ENCODE measurements around the gene CCNYL1. TPM values are rescaled to one million over a fixed set of nuclear protein-coding genes. Genes with fewer than 3 reads are reported as not detected.

The CCNYL1 gene
- total RNA-seq, 1 donor from 2014 or later = 11.9 TPM

DNA sequence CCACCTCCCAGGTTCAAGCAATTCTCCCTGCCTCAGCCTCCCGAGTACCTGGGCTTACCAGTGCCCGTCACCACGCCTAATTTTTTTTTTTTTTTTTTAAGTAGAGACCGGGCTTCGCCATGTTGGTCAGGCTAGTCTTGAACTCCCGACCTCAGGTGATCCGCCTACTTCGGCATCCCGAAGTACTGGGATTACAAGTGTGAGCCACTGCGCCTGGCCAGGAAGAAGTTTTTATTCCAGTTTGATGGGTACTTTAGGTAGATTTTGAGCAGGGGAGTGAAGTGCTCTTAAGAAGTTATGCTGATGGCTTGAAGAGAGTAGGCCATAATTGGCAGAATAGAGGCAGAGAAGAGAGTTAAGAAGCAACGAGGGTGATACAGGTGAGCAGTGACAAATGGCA is 33.0 kb downstream of the CCNYL1 start:
- DNase-seq (ENCODE audit: low spot score in 2 of 2, unreplicated experiment in 2 of 2) = no peak
- Mint-ChIP-seq H3K4me1 (no peaks in the 10 kb centered on the region), H3K4me3 (no peak overlapping the region), H3K27me3 (ENCODE audit: low read depth) (no peaks in the 10 kb centered on the region), H3K27ac (no peak overlapping the region), H3K9me3 (no peaks in the 10 kb centered on the region), H3K36me3 (no peaks in the 10 kb centered on the region)
- TF ChIP-seq, protein P1, sequence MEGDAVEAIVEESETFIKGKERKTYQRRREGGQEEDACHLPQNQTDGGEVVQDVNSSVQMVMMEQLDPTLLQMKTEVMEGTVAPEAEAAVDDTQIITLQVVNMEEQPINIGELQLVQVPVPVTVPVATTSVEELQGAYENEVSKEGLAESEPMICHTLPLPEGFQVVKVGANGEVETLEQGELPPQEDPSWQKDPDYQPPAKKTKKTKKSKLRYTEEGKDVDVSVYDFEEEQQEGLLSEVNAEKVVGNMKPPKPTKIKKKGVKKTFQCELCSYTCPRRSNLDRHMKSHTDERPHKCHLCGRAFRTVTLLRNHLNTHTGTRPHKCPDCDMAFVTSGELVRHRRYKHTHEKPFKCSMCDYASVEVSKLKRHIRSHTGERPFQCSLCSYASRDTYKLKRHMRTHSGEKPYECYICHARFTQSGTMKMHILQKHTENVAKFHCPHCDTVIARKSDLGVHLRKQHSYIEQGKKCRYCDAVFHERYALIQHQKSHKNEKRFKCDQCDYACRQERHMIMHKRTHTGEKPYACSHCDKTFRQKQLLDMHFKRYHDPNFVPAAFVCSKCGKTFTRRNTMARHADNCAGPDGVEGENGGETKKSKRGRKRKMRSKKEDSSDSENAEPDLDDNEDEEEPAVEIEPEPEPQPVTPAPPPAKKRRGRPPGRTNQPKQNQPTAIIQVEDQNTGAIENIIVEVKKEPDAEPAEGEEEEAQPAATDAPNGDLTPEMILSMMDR (IDR thresholded peaks at IDR 0.05; ENCODE audit: unreplicated experiment) = no peak

DNA sequence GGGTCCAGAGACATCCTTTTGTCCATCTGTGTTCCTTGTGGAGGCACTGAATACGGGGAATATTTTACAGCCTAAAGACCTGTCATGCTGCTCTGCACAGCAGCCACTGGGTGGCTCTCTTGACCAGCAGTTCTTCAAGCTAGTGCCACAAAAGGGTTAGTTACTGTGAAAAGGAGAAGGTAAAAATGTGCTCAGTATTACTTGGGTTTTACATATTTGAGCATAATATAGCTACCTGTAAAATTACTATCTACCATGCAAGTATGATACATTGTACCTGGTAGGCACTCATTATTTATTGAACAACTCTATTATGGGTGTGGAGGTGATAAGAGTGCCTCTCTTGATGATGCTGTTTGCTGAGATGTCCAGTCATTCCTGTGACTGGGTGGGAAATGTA is 34.7 kb downstream of the CCNYL1 start:
- TF ChIP-seq, protein P1 (IDR thresholded peaks at IDR 0.05; ENCODE audit: unreplicated experiment) = peak; percentile 74
- Mint-ChIP-seq H3K36me3 (peaks cover 3% of the 10 kb centered on the region), H3K4me3 (no peak overlapping the region), H3K27ac (no peak overlapping the region), H3K4me1 (peaks cover 4% of the 10 kb centered on the region), H3K9me3 (no peaks in the 10 kb centered on the region), H3K27me3 (ENCODE audit: low read depth) (no peaks in the 10 kb centered on the region)
- peak; percentile 23 to 59 for DNase-seq (ENCODE audit: low spot score in 2 of 2, unreplicated experiment in 2 of 2)

DNA sequence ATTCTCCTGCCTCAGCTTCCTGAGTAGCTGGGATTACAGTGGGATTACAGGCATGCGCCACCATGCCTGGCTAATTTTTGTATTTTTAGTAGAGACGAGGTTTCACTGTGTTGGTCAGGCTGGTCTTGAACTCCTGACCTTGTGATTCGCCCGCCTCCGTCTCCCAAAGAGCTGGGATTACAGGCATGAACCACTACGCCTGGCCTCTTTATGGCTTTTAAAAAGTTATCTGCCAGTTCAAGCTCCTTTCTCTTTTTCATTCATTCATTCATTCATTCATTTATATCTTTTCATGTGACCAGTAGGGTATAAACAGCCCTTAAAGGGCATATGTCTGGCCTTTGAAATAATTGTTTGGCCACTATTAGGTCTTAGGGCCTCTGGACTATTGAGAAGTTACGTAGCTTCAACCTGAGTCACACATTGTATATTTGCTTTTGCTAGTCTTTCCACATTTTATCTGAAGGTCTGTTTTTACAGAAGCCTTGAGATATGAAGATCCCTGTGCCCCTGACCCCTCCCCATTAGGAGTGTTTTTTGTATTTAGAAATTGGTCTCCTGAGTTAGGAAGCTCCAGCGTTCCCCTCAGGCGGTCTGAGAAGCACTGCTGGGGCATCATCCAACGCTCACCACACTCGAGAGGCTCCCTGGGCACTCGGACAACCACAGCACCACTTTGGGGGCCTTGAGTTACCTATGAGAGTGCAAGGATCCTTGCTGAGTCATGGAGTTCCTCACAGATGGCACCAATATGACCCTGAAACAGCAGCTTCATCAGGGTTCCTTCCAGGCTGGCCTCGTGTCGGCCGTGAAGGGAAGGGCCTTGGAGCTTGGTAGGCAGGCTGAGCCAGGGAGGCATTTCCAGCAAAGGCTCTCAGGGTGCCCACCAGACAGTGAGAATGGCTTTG is 36.5 kb downstream of the CCNYL1 start:
- peaks cover 4% of the 10 kb centered on the region for H3K4me1 Mint-ChIP-seq
- H3K9me3 Mint-ChIP-seq = no peaks in the 10 kb centered on the region
- H3K27me3 Mint-ChIP-seq (ENCODE audit: low read depth) = no peaks in the 10 kb centered on the region
- TF ChIP-seq, protein P1 (IDR thresholded peaks at IDR 0.05; ENCODE audit: unreplicated experiment) = no peak
- H3K36me3 Mint-ChIP-seq = peaks cover 3% of the 10 kb centered on the region
- H3K27ac Mint-ChIP-seq = no peak overlapping the region
- no peak for DNase-seq (ENCODE audit: low spot score in 2 of 2, unreplicated experiment in 2 of 2)
- no peak overlapping the region for H3K4me3 Mint-ChIP-seq

DNA sequence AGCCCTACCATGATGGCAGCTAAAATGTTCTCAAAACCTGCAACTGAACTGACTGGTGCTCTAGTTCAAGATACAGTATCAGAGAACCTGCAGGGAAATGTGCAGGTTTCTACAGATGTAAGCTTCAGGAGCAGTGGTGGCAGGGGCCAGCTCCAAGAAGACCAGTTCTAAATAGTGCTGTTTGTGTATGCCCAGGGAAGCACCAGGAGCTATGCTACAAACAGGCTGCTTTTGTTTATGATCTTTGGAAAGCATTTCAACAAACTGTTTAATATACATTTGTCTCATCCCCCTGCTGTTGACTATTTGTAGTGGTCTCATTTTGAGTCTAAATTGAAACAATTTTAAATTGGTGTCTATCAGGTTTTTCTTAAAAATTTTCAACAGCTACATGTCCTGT is 37.6 kb downstream of the CCNYL1 start:
- Mint-ChIP-seq H3K4me3 (no peak overlapping the region), H3K4me1 (peaks cover 4% of the 10 kb centered on the region), H3K27ac (no peak overlapping the region)

DNA sequence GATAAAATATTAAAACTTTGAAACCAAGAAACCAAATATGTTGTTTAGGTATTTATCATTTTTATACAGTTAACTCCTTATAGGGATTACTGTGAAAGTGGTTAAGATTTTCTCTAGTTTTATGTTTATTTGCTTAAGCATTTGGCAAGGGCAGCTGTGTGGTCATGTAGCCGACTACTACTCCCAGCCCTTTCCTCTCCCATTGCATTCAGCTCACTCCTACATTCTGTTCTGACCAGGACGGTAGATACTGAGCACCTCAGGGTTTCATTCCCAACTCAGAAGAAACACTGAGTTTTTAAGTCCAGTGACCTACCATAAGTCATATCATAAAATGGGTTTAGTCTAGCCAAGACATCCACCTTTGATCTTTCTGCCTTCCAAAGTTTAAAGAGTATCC is 38.4 kb downstream of the CCNYL1 start:
- no peaks in the 10 kb centered on the region for H3K27me3 Mint-ChIP-seq (ENCODE audit: low read depth)
- TF ChIP-seq, protein P1 (IDR thresholded peaks at IDR 0.05; ENCODE audit: unreplicated experiment) = no peak
- H3K27ac Mint-ChIP-seq = no peak overlapping the region
- H3K9me3 Mint-ChIP-seq = no peaks in the 10 kb centered on the region
- H3K36me3 Mint-ChIP-seq = peaks cover 3% of the 10 kb centered on the region
- DNase-seq (ENCODE audit: low spot score in 2 of 2, unreplicated experiment in 2 of 2) = no peak
- peaks cover 4% of the 10 kb centered on the region for H3K4me1 Mint-ChIP-seq
- no peak overlapping the region for H3K4me3 Mint-ChIP-seq

More for the DNA sequence above, 37.6 kb downstream of the CCNYL1 start:
- H3K27me3 Mint-ChIP-seq (ENCODE audit: low read depth) = no peaks in the 10 kb centered on the region
- TF ChIP-seq, protein P1 (IDR thresholded peaks at IDR 0.05; ENCODE audit: unreplicated experiment) = peak; percentile 61
- DNase-seq (ENCODE audit: low spot score in 2 of 2, unreplicated experiment in 2 of 2) = no peak
- peaks cover 3% of the 10 kb centered on the region for H3K36me3 Mint-ChIP-seq
- no peaks in the 10 kb centered on the region for H3K9me3 Mint-ChIP-seq

Data from mesothelial cell of epicardium (in vitro differentiated cells).